HTR-8/SVneo (cell line): ENCODE measurements around the gene OGFOD3.

Experiments used
- DNase-seq: peaks from one replicate; pipeline ENCODE4 v3.0.0; 2011; ENCODE audit warnings: low spot score, mixed read lengths; ENCODE audit not compliant: insufficient read length
- FAIRE-seq: peaks from 2 replicates; lab custom pipeline; 2011; peaks lifted over from hg19 to GRCh38; lab: Jason Lieb, UNC

Gene OGFOD3

DNA sequence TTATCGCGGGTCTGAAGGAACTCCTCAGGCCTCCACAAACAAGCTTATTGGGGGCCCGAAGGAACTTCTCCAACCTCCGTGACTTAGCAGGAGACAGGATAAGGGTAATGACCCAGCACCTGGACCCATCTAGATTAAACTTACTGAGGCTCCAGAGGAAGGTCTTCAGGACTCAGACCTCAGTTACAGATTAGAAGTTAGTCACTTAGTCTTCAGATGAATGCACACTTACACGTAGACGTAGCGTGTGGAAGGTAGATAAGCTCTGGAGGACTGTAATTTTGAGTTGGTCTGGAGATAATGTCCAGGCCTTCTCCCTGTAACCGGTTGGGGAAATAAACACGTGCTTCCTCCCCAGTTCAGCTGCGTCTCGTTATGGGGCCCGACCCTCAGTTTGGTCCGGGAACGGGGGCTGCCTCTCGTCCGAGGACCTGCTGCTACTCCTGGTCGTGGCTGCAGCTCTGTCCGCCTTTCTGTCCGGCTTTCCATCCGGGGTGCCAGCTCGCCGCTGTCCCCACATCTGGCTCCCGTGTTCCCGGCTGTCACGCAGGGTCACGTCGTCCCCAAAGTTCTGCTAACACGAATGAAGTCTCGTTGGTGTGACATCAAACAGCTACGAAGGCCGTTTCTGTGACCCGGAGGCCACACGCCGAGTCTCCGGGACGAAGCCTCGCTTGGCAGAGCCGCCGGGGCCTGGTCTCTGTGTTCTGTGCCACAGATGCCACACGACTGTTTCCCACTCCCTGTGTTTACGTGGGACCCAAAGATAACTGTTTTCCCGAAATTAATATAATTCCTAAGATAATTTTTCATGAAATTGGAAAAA, 73.0 kb downstream of the OGFOD3 start:
- DNase-seq (no peak), FAIRE-seq (no peak)

GRCh38 chr17:82344175-82344907, 74.0 kb downstream of the OGFOD3 start:
- DNase-seq (no peak), FAIRE-seq (no peak)

GRCh38 chr17:82343560-82343959, 74.8 kb downstream of the OGFOD3 start:
- FAIRE-seq: no peak
- no peak for DNase-seq

DNA sequence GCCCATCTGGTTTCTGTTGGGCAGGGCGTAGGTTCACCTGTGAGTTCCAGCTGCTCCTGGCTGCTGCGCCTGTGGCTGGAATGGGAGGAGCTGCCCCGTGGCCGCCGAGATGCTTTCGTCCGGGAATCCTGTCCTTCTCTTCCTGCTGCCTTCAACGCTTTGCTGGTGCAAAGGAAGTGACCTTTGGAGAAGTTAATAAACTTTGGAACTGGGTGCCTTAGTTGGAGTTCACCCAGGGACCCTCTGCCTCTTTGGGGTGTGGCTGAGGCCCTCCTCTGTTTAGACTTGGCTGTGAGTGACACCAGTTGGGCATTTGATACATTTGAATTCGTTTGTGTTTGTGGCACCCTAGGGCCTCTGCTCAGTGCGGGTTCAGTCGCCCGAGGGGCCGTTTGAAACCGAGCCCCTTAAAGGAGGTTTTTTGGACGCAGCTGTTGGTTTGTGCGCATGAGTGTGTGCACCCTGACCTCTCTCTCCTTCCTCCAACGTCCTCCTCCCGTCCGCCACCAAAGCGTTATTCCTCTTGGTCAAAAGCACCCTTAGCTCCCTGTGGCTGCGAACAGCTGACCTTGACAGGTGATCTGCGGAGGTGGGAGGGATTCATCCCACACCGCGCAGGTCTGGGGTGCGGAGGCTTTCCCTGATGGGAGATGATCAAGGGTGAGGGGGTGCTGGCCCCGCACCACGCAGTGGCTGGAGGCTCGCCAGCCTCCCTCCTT, 75.9 kb downstream of the OGFOD3 start:
- no peak for FAIRE-seq
- no peak for DNase-seq

DNA sequence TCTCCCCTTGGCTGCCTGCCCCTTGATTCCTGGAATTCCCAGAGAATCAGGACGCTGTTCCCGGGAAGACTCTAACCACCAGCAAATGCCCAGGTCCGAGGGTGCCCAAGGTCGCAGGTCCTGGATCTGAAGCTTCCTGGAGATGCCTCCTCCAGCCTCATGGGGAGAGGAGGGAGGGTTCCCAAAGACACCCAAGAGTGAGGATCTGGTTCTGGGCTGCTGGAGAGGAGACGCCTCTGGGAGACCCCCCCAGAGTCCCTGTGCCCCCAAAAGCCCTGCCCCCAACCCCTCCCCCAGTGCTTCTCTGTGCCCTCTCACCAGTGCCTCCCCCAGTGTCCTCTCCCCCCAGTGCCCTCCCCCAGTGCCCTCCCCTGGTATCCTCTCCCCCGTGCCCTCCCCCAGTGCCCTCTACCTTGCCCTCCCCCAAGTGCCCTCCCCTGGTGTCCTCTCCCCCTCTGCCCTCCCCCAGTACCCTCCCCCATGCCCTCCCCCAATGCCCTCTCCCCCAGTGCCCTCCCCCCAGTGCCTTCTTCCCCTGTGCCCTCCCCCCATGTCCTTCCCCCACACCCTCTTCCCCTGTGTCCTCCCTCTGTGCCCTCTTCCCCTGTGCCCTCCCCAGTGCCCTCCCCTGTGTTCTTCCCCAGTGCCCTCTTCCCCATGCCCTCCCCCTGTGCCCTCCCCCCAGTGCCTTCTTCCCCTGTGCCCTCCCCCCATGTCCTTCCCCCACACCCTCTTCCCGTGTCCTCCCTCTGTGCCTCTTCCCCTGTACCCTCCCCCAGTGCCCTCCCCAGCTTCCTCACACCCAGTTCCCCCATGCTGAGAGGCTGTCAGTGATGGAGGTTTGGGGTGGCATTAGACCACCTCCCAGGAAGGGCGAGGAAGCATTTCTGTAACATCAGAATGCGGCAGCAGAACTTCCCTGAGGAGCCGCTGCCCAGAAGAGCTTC, 78.5 kb downstream of the OGFOD3 start:
- DNase-seq (no peak), FAIRE-seq (no peak)
